SK-N-DZ (cell line): ENCODE results near the gene PEX13.
"Not testable (repeated sequence)": the region's sequence is repeated elsewhere in the genome, so short reads cannot be mapped to it uniquely, and the experiment has no call there.

Experiments used
- DNase-seq: peaks from one replicate; pipeline ENCODE4 v3.0.0-alpha.2; 2015; ENCODE audit warnings: low spot score

PEX13 gene

GRCh38 chr2:61006486-61007105, 10.9 kb upstream of the PEX13 start:
- no peak for DNase-seq

GRCh38 chr2:61009355-61009754, 8.2 kb upstream of the PEX13 start:
- DNase-seq: no peak

GRCh38 chr2:61011678-61012077, 5.8 kb upstream of the PEX13 start:
- DNase-seq: no peak

GRCh38 chr2:61012303-61012702, 5.2 kb upstream of the PEX13 start:
- DNase-seq: not testable (repeated sequence)

- DNase-seq: no peak
Measured at GRCh38 chr2:61013382-61013781, 4.1 kb upstream of the PEX13 start.

- no peak for DNase-seq
Measured at GRCh38 chr2:61014763-61015162, 2.8 kb upstream of the PEX13 start.

- no peak for DNase-seq
Measured at GRCh38 chr2:61015976-61016375, 1.5 kb upstream of the PEX13 start.

- no peak for DNase-seq
Measured at GRCh38 chr2:61016392-61017002, 1.0 kb upstream of the PEX13 start.

- peak; percentile 85 for DNase-seq
Measured at GRCh38 chr2:61017003-61017555, 441 bp upstream of the PEX13 start.

GRCh38 chr2:61018318-61018755, 817 bp downstream of the PEX13 start:
- DNase-seq: peak; percentile 27

- DNase-seq: no peak
Measured at GRCh38 chr2:61018798-61019197, 1.3 kb downstream of the PEX13 start.

- no peak for DNase-seq
Measured at GRCh38 chr2:61021228-61021660, 3.7 kb downstream of the PEX13 start.

- no peak for DNase-seq
Measured at GRCh38 chr2:61023670-61024069, 6.2 kb downstream of the PEX13 start.

- no peak for DNase-seq
Measured at GRCh38 chr2:61029533-61029932, 12.0 kb downstream of the PEX13 start.

- not testable (repeated sequence) for DNase-seq
Measured at GRCh38 chr2:61034592-61034991, 17.1 kb downstream of the PEX13 start.

- not testable (repeated sequence) for DNase-seq
Measured at GRCh38 chr2:61036643-61037042, 19.1 kb downstream of the PEX13 start.

- no peak for DNase-seq
Measured at GRCh38 chr2:61042807-61043206, 25.3 kb downstream of the PEX13 start.

- no peak for DNase-seq
Measured at GRCh38 chr2:61044636-61045035, 27.1 kb downstream of the PEX13 start.

GRCh38 chr2:61045226-61045625, 27.7 kb downstream of the PEX13 start:
- no peak for DNase-seq

- DNase-seq: no peak
Measured at GRCh38 chr2:61045999-61046398, 28.5 kb downstream of the PEX13 start.

GRCh38 chr2:61055557-61055956, 38.0 kb downstream of the PEX13 start:
- no peak for DNase-seq

- DNase-seq: no peak
Measured at GRCh38 chr2:61057562-61057961, 40.0 kb downstream of the PEX13 start.

GRCh38 chr2:61059382-61059781, 41.9 kb downstream of the PEX13 start:
- DNase-seq: no peak
